ENCODE results near the gene SLC9A2.
A peak's percentile ranks its signal among the peaks of the same experiment; 100 is the strongest.

The SLC9A2 gene, protein sequence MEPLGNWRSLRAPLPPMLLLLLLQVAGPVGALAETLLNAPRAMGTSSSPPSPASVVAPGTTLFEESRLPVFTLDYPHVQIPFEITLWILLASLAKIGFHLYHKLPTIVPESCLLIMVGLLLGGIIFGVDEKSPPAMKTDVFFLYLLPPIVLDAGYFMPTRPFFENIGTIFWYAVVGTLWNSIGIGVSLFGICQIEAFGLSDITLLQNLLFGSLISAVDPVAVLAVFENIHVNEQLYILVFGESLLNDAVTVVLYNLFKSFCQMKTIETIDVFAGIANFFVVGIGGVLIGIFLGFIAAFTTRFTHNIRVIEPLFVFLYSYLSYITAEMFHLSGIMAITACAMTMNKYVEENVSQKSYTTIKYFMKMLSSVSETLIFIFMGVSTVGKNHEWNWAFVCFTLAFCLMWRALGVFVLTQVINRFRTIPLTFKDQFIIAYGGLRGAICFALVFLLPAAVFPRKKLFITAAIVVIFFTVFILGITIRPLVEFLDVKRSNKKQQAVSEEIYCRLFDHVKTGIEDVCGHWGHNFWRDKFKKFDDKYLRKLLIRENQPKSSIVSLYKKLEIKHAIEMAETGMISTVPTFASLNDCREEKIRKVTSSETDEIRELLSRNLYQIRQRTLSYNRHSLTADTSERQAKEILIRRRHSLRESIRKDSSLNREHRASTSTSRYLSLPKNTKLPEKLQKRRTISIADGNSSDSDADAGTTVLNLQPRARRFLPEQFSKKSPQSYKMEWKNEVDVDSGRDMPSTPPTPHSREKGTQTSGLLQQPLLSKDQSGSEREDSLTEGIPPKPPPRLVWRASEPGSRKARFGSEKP

DNA sequence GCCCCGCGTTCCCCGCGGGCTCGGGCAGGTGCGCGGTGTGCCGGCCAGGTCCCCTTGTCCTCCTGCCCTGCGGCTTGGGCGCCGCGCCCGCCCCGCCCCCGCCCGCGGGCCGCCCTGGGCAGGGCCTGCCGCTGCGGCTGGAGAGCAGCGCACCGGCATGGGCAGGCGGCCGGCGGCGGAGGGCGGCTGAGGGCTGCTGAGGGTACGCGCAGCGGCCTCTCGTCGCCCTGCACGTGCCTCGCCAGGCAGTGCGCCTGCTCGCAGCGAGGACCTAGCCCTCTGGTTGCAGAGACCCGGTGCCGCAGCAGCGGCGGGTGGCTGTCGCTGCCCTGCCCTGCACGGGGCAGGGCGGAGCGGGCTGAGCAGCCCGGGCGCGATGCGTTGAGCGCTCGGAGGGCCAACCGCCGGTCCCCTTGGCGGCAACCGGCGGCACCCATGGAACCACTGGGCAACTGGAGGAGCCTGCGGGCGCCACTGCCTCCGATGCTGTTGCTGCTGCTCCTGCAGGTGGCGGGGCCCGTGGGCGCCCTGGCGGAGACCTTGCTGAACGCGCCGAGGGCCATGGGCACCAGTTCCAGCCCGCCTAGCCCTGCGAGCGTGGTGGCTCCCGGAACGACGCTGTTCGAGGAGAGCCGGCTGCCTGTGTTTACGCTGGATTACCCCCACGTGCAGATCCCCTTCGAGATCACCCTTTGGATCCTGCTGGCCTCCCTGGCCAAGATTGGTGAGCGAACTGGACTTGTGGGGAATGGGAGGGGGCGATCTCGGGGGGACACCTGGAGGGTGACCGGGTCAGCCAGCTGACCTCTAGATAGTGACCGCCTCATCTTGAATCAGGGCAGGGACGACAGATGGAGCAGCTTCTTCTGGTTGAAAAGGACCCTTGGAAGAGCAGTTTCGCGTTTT is at the start of gene SLC9A2:
TSS of gene SLC9A2 (plus strand) at position 140 of the 906 bp plus-strand sequence. CDS start at position 436, 296 bp downstream.
- DNase-seq: no peak

DNA sequence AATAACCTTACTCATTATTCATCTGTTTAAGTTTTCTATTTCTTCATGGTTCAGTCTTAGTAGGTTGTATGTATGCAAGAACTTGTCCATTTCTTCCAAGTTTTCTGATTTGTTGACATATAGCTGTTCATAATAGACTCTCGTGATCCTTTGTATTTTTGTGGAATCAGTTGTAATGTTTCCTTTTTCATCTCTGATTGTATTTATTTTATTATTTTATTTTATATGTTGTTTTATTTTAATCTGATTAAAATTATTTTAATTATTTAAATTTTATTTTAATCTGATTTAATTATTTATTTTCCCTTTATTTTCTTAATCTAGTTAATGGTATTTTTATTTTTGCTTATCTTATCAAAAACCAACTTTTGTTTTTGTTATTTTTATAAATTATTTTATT is 43.5 kb upstream of the SLC9A2 start:
- no peak for DNase-seq

DNA sequence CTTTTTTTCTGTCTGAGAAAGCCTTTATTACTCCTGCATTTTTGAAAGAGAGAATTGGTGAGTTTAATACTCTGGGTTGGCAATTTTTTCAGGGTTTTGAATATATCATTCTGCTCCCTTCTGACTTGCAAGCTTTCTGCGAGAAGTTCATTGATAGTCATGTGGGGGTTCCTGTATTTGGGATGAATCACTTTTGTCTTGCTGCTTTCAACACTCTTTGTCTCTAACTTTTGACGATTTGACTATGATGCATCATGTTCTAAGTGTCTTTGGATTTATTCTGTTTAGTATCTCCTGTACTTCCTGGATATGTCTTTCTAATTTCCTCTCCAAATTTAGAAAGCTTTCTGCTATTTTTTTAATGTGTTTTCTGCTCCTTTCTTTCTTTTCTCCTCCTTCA is 41.0 kb upstream of the SLC9A2 start:
- DNase-seq: no peak

DNA sequence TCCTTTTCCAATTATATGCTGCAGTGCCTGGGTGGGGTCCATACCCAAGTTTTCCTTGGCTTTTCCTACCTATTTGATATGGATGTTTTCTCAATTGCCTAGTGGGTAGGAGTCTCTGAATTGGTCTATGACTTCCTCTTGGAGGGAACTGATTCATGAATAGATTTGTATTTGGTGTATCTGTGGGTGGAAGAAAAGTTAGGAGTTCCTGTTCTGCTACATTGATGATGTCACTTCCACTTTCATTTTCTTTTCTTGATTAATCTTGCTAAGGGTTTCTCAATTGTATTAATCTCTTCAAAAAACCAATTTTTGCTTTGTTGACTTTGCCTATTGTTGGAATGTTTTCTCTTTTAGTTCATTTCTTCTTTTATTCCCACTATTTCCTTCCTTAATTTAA is 37.4 kb upstream of the SLC9A2 start:
- DNase-seq: no peak

DNA sequence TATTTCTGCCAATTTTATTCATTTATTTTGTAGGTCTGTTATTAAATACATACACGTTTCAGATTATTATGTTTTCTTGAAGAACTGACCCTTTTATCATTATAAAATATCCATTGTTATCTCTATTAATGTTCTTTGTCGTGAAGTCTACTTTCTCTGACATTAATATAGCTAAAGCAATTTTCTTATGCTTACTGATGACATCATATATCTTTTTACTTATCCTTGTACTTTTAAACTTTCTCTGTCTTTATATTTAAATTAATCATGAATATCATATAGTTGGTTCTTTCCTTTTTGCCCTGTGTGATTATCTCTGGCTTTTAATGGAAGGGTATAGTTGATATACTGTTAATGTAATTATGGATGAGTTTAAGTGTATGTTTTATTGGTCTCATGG is 36.5 kb upstream of the SLC9A2 start:
- DNase-seq: no peak

DNA sequence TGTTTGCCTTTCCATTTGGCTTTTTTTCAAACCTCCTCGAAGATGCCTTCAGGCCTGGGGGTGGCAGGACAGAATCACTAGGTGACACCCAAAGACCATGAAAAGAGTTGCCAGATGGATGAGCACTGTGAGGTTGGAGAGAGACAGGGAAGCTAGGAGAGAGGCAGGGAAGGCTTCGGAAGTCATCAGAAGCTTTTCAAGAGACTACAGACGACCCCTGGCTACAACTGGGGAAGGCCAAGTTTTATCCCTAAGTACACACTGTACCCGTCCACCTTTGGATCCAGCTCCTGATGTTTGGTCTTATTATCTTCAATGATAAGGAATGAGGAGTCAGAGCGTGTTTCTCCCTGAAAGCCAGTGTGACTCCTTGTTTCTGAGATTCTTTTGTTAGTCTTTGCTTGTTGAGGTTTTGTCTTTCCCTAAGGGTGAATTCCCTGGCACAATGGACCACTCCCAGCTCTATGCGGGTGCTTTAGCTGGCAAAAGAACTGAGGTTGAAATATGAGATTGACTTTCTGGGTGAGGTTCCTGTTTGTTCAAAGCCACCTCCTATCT is 33.4 kb upstream of the SLC9A2 start:
- DNase-seq: no peak

DNA sequence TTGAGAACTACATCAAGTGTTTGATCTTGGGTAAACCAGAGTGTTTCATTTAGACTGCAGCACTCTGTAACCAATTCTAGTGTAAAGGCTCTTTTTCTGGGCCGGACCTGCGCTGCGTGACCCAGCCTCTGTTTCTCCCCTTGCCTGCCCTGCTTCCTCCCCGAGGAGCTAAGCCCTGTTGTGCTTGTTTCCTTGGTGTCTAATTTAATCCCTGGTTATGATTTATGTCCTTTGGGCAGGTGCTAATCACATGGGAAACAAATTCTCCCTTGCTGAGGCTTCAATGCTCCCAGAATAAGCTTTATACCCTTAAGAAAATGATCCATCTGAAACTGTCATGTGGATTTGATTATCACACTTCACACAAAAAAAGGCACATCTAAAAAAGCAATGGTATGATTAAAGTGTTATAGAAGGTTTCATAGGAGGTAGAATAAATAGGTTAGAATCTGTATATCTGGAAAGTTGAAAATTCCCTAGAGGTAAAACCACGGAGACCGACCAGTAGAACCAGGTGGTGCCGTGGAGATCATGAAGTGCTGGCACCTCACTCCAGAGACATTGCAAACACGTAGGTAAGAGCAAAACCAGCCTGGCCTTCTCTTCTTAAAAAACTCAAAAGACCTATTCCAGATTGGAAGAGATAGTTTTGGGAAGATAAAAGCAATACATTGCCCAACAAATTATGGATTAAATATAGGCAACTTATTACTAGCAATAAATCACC is 31.0 kb upstream of the SLC9A2 start:
- no peak for DNase-seq

DNA sequence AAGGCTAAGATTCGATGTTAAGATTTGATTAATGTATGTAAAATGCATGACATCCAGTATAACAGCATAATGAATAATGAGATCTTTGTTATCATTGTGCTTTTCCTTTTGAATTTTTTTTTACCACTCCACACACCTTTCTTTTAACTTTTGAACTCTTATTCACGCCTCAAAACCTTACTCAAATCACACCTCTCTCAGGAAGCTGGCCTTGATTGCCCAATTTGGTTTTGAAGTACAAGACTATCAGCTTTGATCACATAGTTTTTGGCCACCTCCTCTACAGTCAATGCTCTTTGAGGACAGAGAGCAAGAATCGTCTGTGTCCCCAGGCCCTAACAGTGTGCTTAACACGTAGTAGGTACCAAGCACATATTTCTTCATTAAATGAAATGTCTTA is 29.9 kb upstream of the SLC9A2 start:
- DNase-seq: no peak

DNA sequence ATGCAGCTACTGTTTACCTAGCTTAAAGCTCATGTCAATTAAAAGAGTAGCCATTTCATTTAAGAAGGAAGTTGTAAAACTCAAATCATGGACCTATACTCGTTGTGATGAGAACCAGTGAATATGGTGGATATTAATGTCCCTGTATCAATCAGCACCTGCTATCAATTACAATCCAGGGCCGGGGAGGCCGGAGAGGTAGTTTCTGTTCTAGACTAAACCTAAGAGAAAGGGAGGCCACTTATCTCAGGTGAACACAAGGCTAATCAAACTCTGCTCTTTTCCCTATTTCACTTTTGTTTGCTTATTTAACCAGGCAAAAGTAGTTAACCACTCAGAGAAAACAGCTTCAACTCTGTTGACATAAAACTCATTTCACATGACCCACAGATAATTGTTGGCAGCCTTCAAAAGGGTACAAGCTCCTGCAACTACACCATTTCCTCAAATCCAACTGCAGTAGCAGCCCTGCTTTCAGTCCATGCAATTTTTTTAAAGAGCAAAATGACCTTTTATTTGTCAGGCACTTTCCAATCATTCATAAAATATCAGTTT is 27.8 kb upstream of the SLC9A2 start:
- DNase-seq: no peak

DNA sequence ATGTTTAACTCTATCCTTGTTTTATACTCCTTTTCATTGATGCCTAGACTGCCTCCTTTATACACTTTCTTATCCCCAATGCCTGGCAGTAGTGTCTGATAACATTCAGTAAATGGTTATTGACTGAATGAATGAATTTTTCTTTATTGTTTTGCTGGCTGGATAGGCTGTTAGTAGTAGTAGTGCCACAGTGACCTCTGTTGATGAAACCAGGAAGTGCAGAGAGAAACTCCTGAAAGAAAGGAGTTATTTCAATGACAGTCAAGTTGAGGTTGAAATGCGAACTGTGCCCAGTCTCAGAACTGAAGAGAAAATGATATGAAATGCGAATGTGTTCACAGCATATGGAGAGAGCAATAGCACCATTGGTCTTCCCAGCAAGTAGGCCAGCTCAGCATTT is 26.8 kb upstream of the SLC9A2 start:
- DNase-seq: peak; percentile 11

DNA sequence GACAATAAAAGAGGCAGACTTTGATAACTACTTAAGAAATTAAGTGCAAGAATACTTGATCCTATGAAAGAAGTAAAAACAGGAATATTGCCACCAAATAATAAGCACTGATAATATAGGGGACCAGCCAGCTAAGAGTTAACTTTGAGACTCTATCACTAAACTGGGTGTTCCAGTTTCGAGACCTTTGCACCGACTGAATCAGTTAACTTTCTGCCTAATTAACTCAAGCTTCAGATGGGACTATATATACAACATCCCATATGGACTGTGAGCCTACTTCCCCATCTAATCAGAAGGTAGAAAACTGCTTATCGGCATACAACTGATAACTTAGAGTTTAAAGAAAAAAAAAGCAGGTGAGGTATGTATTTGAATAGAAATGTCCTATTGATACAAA is 25.8 kb upstream of the SLC9A2 start:
- no peak for DNase-seq

DNA sequence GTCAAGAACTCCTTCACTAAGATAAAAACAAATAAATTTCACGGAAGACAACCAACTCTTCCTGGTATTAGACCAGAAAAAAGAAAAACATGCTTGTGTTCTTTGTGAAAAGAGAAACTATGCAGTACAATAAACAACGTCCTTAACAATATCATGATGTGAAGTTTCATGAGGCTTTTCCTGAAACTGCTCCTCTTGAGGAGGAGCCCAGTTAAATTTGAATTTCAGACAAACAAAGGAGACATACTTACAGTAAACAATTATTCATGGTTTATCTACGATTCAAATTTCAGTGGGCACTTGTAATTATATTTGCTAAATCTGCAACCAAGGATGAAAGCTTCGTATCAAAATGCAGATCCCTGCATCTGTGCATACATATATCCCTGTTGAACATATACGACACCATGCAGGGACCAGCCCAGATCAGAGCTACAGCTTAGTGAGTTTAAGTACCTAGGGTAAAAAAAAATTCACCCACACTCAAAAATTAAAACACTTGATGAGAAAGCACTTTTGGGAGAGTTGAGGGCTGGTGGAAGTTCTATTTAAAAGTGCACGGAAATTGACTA is 24.8 kb upstream of the SLC9A2 start:
- DNase-seq: no peak

DNA sequence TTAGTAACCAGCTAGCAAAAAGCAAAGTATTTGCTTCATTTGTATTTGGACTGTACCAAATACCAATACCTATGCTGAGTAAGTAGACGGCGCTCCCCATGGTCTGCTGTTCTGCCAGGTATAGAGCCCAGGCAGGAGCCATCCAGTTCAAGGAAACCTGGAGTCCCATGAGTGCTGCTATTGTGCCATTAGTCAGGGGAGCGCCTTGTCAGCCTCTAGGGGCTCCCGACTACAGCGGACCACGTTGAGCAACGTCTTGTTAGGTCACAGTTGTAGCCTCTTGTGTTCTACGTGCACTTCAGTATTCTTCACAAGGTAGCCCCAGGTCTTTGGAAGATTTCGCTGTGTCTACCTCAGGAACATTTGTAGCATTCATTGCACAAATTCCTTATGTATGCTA is 21.6 kb upstream of the SLC9A2 start:
- no peak for DNase-seq

DNA sequence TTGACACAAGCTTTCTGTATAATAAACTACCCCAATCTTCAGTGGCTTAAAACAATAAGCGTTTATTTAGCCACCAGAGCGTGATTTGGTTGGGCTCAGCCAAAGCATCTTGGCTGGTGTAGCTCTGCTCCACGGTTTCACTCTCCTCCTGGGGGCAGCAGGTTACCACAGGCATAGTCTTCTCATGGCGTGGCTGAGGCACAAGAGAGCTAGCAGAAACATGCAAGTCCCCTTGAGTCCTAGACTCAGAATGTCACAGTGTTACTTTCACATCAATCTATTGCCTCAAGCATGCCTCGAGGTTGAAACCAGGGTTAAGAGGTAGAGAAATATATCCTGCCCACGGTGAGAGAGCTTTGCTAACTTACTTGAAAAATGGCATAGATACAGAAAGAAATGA is 19.9 kb upstream of the SLC9A2 start:
- DNase-seq: no peak

DNA sequence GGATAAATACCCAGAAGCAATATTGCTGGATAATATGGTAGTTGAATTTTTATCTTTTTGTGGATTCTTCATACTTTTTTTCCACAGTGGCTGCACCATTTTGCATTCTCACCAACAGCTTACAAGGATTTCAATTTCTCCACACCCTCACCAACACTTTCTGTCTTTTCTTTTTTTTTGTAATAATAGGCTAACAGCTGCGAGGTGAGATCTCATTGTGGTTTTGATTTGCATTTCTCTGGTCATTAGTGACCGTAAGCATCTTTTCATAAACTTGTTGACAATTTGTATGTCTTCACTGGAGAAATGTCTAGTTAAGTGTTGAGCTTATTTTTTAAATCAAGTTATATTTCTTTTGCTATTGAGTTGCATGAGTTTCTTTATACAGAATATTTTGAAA is 17.6 kb upstream of the SLC9A2 start:
- no peak for DNase-seq

DNA sequence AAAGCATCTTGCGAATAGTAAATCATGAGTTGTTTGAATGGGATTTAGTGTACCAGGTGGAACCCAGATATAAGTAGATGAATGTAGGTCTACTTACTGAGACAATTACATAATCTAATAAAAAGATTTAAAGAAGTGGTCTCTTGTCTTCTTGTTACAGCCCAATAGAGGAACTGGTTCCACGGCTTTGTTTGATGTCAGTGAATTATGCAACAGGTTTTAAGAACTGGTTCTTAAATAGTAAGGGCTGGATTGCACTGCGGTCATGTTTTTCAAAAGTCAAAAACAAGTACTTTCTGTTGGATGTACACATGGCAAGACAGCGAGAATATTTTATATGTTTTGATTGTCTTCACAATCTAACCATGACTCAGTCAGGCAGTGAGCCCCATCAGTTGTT is 15.4 kb upstream of the SLC9A2 start:
- no peak for DNase-seq

DNA sequence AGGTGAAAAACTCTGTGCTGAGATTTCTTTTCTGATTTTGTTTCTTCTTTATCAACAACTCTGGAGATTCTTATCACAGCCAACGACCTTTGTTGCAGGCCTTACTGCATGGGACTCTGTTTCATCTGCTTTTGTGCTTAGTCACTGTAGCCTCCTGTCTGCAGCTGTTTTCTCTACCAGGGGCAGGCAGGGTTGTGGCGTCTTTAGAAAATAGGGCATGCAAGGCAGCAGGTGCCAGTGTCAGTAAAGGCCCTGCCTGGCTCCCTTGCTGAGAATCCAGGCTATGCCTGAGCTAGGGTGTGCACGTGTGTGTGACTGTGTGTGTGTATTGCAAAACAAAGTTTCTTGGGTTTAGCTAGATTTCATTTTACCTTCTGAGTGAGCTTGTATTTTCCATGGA is 14.6 kb upstream of the SLC9A2 start:
- DNase-seq: no peak

DNA sequence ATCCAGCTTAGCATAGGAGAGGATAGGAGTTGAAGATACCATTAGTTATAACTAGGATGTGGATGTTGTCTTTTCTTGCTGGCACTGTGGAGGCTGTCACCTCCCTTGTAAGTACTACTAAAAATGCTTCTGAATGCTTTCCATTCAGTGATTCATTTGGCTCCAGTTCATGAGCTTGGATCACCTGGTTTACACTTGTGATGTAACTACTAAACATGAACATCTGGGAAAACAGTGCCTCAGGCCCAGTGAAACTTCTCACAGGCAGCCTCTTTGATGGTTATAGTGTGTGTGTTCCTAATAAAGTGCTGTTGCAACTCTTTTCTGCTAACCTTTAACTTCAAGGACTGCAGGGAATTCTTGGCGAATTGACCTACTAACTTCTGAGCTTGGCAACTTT is 13.0 kb upstream of the SLC9A2 start:
- DNase-seq: no peak

DNA sequence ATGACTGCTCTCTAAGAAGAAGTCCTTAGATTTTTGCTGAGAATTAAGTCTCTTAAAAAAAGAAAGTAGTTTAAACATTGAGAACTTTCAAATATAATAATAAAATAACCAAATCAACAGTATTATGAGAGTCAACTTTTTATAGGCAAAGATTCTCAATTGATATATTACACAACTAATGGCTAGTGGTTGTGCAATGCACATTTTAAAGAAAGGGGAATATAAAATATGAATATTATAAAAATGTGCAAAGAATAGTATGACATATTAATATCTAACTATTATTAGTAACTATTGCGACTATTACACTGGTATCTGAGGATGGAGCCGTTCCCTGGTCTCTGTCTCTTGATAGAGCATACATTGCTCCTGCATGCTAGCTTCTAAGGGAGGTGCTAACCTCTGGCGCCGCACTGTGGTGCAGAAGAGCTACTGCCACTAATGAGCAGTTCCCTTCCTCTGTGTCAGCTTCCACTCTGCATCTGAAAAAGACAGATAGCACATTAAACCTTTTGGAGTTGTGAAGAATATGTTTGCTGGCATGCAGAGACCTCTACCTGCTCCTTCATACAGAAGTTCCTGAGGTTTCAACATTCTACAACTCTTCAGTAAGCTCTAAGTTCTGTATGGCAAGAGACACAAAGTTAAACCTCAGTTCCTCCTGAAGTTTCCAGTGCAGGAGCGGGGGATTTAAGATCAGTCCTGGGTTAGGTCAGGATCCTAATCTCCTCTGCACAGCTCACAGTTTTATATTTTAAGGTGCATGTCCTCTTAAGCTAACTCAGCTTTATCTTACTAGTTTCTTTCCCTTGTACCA is 3.5 kb upstream of the SLC9A2 start:
- DNase-seq: peak; percentile 29

Data from CD4-positive, alpha-beta T cell treated with Interleukin-12 subunit alpha and Interleukin-12 subunit beta, for 1 hour (primary cell).